Activated CD8-positive, alpha-beta T cell treated with anti-CD3 and anti-CD28 coated beads for 36 hours (primary cell): ENCODE measurements around the gene CITED1. TPM values are rescaled to one million over a fixed set of nuclear protein-coding genes. Genes with fewer than 3 reads are reported as not detected.

Experiments used
- ATAC-seq: fragments of 200-7000 bp; cut with Tn5 transposase; one replicate; pipeline ENCODE4 v1.10.0; 2021; ENCODE audit warnings: mild to moderate bottlenecking, moderate library complexity
- CTCF ChIA-PET: fragments of 350-600 bp; sonication (Branson Sonifier 250); formaldehyde crosslinking; loops from one replicate; lab custom pipeline; 2021; ENCODE audit warnings: antibody characterized with exemption; lab: Charles Lee
- POLR2A ChIA-PET: fragments of 350-600 bp; sonication (Branson Sonifier 250); formaldehyde crosslinking; loops from one replicate; lab custom pipeline; 2021; ENCODE audit warnings: antibody characterized with exemption; lab: Charles Lee
- DNase-seq: peaks from one replicate; pipeline ENCODE4 v3.0.0-alpha.2; 2020
- H3K27ac Mint-ChIP-seq: one replicate; pipeline ENCODE4 v1.8.0; 2021; ENCODE audit warnings: mild to moderate bottlenecking, mixed read lengths
- H3K27me3 Mint-ChIP-seq: one replicate; pipeline ENCODE4 v1.8.0; 2021; ENCODE audit warnings: mixed read lengths
- H3K36me3 Mint-ChIP-seq: one replicate; pipeline ENCODE4 v1.8.0; 2021; ENCODE audit warnings: low read depth, mixed read lengths
- H3K4me1 Mint-ChIP-seq: one replicate; pipeline ENCODE4 v1.8.0; 2021; ENCODE audit warnings: low read depth, mixed read lengths
- H3K4me3 Mint-ChIP-seq: one replicate; pipeline ENCODE4 v1.8.0; 2021; ENCODE audit warnings: mild to moderate bottlenecking, moderate library complexity, mixed read lengths
- H3K9me3 Mint-ChIP-seq: one replicate; pipeline ENCODE4 v1.8.0; 2021; ENCODE audit warnings: mixed read lengths
- CTCF ChIP-seq: fragments of 200-600 bp; IDR thresholded peaks from one replicate; pipeline ENCODE4 v1.8.0; 2022; ENCODE audit warnings: antibody characterized with exemption, mild to moderate bottlenecking
- intact Hi-C: fragments of 100-400 bp; cut with micrococcal nuclease; formaldehyde crosslinking; loops from one replicate; pipeline ENCODE4 v1.10.0; 2022
- total RNA-seq, 2 experiments: library from RNA; stranded (reverse); gene quantifications; one replicate each; pipeline ENCODE4 v1.2.3, GENCODE V29; 2021

The CITED1 gene
- total RNA-seq, 2 experiments from 2014 or later, result not detected

- Mint-ChIP-seq H3K27ac (no peak overlapping the region), H3K27me3 (peaks cover 24% of the 10 kb centered on the region), H3K4me3 (no peak overlapping the region), H3K4me1 (peaks cover 5% of the 10 kb centered on the region), H3K36me3 (no peaks in the 10 kb centered on the region), H3K9me3 (no peaks in the 10 kb centered on the region)
- ChIA-PET CTCF (no interaction called here), POLR2A (interaction anchor here (1.7 kb wide), 1 partner anchor 14 kb away, joined by 6 read pairs; no protein-coding TSS in a partner anchor)
- no peak for TF ChIP-seq CTCF
- ATAC-seq (no peak), DNase-seq (no peak)
- intact Hi-C loops, result no loop called here
These were observed 49.9 kb downstream of the CITED1 start for GRCh38 chrX:72255864-72256263.

GRCh38 chrX:72255445-72255844 is 50.3 kb downstream of the CITED1 start:
- no peak for TF ChIP-seq CTCF
- H3K27me3 Mint-ChIP-seq, result peaks cover 24% of the 10 kb centered on the region
- DNase-seq (peak; percentile 8), ATAC-seq (no peak)
- H3K36me3 Mint-ChIP-seq, result no peaks in the 10 kb centered on the region
- ChIA-PET CTCF (interaction anchor here (2.0 kb wide), 1 partner anchor 10 kb away, joined by 10 read pairs; no protein-coding TSS in a partner anchor), POLR2A (interaction anchor here (1.7 kb wide), 1 partner anchor 14 kb away, joined by 6 read pairs; no protein-coding TSS in a partner anchor)
- no peak overlapping the region for H3K4me3 Mint-ChIP-seq
- H3K9me3 Mint-ChIP-seq, result no peaks in the 10 kb centered on the region
- H3K27ac Mint-ChIP-seq, result no peak overlapping the region
- intact Hi-C loops, result no loop called here
- H3K4me1 Mint-ChIP-seq, result peaks cover 5% of the 10 kb centered on the region

GRCh38 chrX:72254816-72255215 is 50.9 kb downstream of the CITED1 start:
- no peak for ATAC-seq
- ChIA-PET POLR2A (interaction anchor here (1.3 to 1.7 kb wide), 2 partner anchors 15 to 16 kb away, joined by 4 to 6 read pairs; partner anchors contain the start of gene ERCC6L), CTCF (interaction anchor here (2.0 kb wide), 1 partner anchor 9 kb away, joined by 10 read pairs; no protein-coding TSS in a partner anchor)
- H3K9me3 Mint-ChIP-seq, result no peaks in the 10 kb centered on the region
- H3K27ac Mint-ChIP-seq, result no peak overlapping the region
- no peak for DNase-seq
- H3K27me3 Mint-ChIP-seq, result peaks cover 24% of the 10 kb centered on the region
- TF ChIP-seq CTCF, result no peak
- peaks cover 5% of the 10 kb centered on the region for H3K4me1 Mint-ChIP-seq
- H3K36me3 Mint-ChIP-seq, result no peaks in the 10 kb centered on the region
- intact Hi-C loops, result no loop called here
- no peak overlapping the region for H3K4me3 Mint-ChIP-seq

GRCh38 chrX:72253686-72254085 is 52.0 kb downstream of the CITED1 start:
- ChIA-PET CTCF (interaction anchor here (2.0 kb wide), 1 partner anchor 8 kb away, joined by 10 read pairs; no protein-coding TSS in a partner anchor), POLR2A (interaction anchor here (1.3 kb wide), 1 partner anchor 15 kb away, joined by 4 read pairs; the partner anchor contains the start of gene ERCC6L)
- intact Hi-C loops, result no loop called here
- no peak for TF ChIP-seq CTCF
- no peak for DNase-seq
- Mint-ChIP-seq H3K27ac (no peak overlapping the region), H3K36me3 (no peaks in the 10 kb centered on the region), H3K4me1 (peaks cover 5% of the 10 kb centered on the region), H3K9me3 (no peaks in the 10 kb centered on the region), H3K4me3 (no peak overlapping the region), H3K27me3 (peaks cover 24% of the 10 kb centered on the region)
- no peak for ATAC-seq

Other genes with a start within 250 kb of the CITED1 start
- gene RTL5, start 174.0 kb downstream of the CITED1 start, total RNA-seq, result under 1 TPM; 0.18 to 0.31 TPM
- 1 to 10 TPM; 5.0 to 6.4 TPM for gene PIN4, start 124.2 kb downstream of the CITED1 start, total RNA-seq
- gene ERCC6L, start 66.9 kb downstream of the CITED1 start, total RNA-seq, result 10 to 100 TPM; 10.3 to 11.3 TPM
- 1,000 to 10,000 TPM; 1,299 to 1,356 TPM for gene RPS4X, start 28.7 kb downstream of the CITED1 start, total RNA-seq